Measurements from ENCODE around the gene SASS6.

Gene SASS6

DNA sequence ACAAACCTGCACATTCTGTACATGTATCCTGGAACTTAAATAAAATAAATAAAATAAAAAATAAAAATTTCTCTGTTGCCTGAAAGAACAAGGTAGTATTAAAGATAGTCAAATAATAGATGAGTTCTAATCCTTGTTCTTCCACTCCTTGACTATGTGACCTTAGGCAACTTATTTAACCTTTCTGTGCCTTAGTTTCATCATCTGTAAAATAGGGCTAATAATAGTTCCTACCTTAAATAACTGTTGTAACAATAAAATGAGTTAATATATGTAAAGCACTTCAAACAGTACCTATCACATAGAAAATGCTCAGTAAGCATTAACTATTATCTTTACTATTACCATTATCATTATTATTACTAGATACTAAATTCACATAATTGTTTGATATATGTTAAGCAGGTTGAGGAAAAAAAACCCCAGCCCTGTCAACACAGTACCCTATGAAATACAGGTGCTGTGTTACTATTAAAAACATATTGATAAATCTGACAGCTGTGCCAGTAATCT, 23.1 kb downstream of the SASS6 start:
- no peak for DNase-seq (ENCODE audit: low read depth in 2 of 2)

GRCh38 chr1:100107696-100108095, 25.0 kb downstream of the SASS6 start:
- no peak for DNase-seq (ENCODE audit: low read depth in 2 of 2)

GRCh38 chr1:100101564-100101963, 31.2 kb downstream of the SASS6 start:
- DNase-seq (ENCODE audit: low read depth in 2 of 2), result no peak

GRCh38 chr1:100100202-100100601, 32.5 kb downstream of the SASS6 start:
- DNase-seq (ENCODE audit: low read depth in 2 of 2), result no peak

GRCh38 chr1:100090471-100090870, 42.3 kb downstream of the SASS6 start:
- DNase-seq (ENCODE audit: low read depth in 2 of 2), result no peak

- DNase-seq (ENCODE audit: low read depth in 2 of 2), result no peak
Observed at GRCh38 chr1:100089082-100089481, 43.6 kb downstream of the SASS6 start.

GRCh38 chr1:100087396-100087795, 45.3 kb downstream of the SASS6 start:
- no peak for DNase-seq (ENCODE audit: low read depth in 2 of 2)

- DNase-seq (ENCODE audit: low read depth in 2 of 2), result no peak
Observed at GRCh38 chr1:100080331-100080730, 52.4 kb downstream of the SASS6 start.

- no peak for DNase-seq (ENCODE audit: low read depth in 2 of 2)
Observed at GRCh38 chr1:100077531-100077930, 55.2 kb downstream of the SASS6 start.

DNA sequence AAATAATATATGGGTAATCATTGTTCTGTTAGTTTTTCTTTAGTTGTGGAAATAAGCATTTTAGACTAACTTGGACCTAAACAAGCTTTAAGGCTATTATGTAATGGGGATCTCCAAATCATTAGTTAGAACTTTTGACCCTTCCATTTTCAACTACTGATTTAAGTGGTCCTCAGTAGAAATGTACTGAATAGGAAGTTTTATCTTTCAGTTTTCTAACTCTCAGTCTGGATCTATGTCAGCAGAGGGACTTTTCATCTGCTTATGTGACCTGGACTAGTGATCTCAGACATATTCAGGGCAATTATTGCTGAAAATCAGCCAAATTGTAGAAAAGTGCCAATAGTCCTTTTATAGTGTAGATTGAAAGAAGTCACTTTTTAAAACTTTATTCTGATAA, 56.0 kb downstream of the SASS6 start:
- no peak for DNase-seq (ENCODE audit: low read depth in 2 of 2)

GRCh38 chr1:100076319-100076718, 56.4 kb downstream of the SASS6 start:
- no peak for DNase-seq (ENCODE audit: low read depth in 2 of 2)

DNA sequence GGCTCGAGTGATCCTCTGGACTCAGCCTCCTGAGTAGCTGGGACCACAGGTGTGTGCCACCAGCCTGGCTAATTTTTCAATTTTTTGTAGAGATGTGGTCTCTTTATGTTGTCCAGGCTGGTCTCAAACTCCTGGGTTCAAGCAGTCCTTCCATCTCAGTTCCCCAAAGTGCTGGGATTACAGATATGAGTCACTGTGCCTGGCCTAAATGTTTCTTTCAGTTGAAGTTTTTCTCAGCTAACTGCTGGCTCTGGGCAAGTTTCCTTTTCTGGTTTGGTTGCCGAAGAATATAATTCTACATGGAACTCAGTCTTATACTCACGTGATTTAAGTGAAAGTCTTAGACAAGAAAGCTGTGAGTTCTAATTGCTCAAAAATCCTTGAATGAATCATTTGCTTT, 57.0 kb downstream of the SASS6 start:
- DNase-seq (ENCODE audit: low read depth in 2 of 2), result no peak

DNA sequence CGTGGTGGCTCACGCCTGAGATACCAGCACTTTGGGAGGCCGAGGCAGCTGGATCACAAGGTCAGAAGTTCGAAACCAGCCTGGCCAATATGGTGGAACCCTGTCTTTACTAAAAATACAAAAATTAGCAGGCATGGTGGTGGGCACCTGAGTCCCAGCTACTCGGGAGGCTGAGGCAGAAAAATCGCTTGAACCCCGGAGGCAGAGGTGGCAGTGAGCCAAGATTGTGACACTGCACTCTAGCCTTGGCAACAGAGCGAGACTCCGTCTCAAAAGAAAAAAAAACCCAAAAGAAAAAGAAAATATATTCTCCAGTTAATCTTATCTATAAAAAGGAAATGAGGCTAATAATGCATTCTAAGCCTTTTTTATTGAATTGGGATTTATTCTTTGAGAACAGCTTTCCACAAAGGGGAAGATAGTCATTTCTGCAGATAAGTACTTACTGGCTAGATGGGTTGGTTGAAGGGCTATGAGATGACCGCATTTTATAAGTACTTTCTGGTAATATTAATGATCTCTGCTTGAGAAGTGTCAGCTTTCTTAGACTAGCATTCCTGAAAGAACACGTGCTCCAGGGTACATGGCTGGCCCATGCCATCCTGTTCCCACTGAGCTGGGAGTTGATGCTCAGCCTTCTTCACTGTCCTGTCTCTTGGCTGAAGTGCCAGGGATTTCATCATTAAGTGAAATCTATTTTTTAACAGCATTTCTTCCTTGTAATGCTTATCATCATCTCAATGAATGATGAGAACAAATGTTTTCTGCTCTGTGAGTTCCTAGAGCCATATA, 57.9 kb downstream of the SASS6 start:
- no peak for DNase-seq (ENCODE audit: low read depth in 2 of 2)

- DNase-seq (ENCODE audit: low read depth in 2 of 2), result no peak
Observed at GRCh38 chr1:100073531-100073930, 59.2 kb downstream of the SASS6 start.

- no peak for DNase-seq (ENCODE audit: low read depth in 2 of 2)
Observed at GRCh38 chr1:100070201-100070939, 62.4 kb downstream of the SASS6 start.

GRCh38 chr1:100065969-100066227, 66.8 kb downstream of the SASS6 start:
- DNase-seq (ENCODE audit: low read depth in 2 of 2), result no peak

GRCh38 chr1:100065183-100065968, 67.4 kb downstream of the SASS6 start:
- no peak for DNase-seq (ENCODE audit: low read depth in 2 of 2)

DNA sequence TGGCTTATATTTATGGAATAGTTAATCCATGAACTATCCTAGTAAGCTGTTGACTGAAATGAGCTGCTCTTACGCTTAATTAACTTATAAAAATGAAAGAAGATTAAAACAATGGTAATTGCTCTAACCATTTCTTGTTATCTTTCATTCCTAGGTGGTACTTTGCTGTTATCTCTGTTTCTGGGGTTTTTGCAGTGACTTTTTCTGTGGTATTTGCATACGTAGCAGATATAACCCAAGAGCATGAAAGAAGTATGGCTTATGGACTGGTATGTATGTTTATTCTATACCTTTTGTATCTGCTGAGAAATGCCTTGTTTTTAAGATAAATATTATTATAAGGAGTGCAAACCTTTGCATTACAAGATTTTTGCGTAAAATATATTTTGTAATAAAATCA, 71.0 kb downstream of the SASS6 start:
- DNase-seq (ENCODE audit: low read depth in 2 of 2), result no peak

DNA sequence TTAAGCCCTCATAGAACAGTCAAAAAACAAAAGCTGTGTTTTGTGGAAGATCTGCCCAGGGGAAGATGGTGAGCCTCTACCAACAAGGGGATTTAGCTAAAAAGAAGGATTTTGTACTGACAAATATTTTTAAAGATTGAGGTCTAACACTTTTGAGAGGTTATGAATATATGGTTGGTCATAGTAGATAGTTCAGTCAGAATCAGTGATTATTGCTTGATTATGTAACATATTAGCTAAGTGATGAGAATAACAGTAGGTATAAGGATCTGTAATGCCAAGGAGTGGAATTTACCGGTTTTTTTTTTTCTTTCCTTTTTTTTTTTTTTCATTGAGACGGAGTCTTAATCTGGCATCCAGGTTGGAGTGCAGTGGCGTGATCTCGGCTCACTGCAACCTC, 79.0 kb downstream of the SASS6 start:
- DNase-seq (ENCODE audit: low read depth in 2 of 2), result no peak

DNA sequence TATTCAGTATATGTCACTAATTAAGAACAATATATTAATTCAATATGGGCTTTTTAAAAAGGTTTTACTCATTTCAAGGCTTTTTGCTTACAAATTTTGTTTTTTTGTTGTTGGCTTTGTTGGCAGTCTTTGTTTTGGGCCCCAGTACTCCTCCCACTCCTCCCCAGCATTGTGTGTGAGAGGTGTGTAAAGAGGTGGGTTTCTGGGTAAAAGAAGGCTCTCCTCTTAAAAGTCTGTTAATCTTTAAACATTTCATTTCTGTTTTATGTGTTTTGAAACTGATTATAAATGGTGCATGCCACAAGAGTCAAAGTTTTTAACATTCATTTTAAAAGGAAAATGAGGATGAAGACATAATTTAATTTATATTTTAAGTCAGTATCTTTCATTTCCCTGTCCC, 79.6 kb downstream of the SASS6 start:
- DNase-seq (ENCODE audit: low read depth in 2 of 2), result no peak

GRCh38 chr1:100051893-100052292, 80.8 kb downstream of the SASS6 start:
- DNase-seq (ENCODE audit: low read depth in 2 of 2), result no peak

GRCh38 chr1:100051401-100051800, 81.3 kb downstream of the SASS6 start:
- no peak for DNase-seq (ENCODE audit: low read depth in 2 of 2)

GRCh38 chr1:100050139-100050538, 82.6 kb downstream of the SASS6 start:
- DNase-seq (ENCODE audit: low read depth in 2 of 2), result no peak
